Neural crest cell (in vitro differentiated cells): ENCODE data around the gene CDH10. TPM values are rescaled to one million over a fixed set of nuclear protein-coding genes. Genes with fewer than 3 reads are reported as not detected.

Experiments used
- DNase-seq: peaks from one replicate; pipeline ENCODE4 v3.0.0; 2021; ENCODE audit warnings: low read depth, mixed read lengths, low spot score
- H3K27ac Mint-ChIP-seq: one replicate; pipeline ENCODE4 v1.8.0; 2021; ENCODE audit warnings: mild to moderate bottlenecking, mixed read lengths; ENCODE audit not compliant: unreplicated experiment
- H3K27me3 Mint-ChIP-seq: 2 replicates; pipeline ENCODE4 v1.8.0; 2021; ENCODE audit warnings: low read depth, mild to moderate bottlenecking, mixed read lengths
- H3K36me3 Mint-ChIP-seq: 2 replicates; pipeline ENCODE4 v1.8.0; 2021; ENCODE audit warnings: low read depth, mild to moderate bottlenecking, mixed read lengths
- H3K4me1 Mint-ChIP-seq: 2 replicates; pipeline ENCODE4 v1.8.0; 2021; ENCODE audit warnings: mixed read lengths
- H3K4me3 Mint-ChIP-seq: one replicate; pipeline ENCODE4 v1.8.0; 2021; ENCODE audit warnings: mild to moderate bottlenecking, mixed read lengths
- H3K9me3 Mint-ChIP-seq: 2 replicates; pipeline ENCODE4 v1.8.0; 2021; ENCODE audit warnings: mixed read lengths
- CTCF ChIP-seq: fragments of 200-600 bp; sonication (generic); conservative IDR thresholded peaks from 2 replicates; pipeline ENCODE4 v1.5.0; 2021; ENCODE audit warnings: antibody characterized with exemption, mild to moderate bottlenecking
- total RNA-seq: library from RNA; stranded (reverse); gene quantifications from 2 replicates; pipeline ENCODE4 v1.2.1, GENCODE V29; 2021

CDH10 gene
- total RNA-seq, 1 donor from 2014 or later = 4.8 TPM

- no peaks in the 10 kb centered on the region for H3K36me3 Mint-ChIP-seq
- H3K27ac Mint-ChIP-seq = no peak overlapping the region
- H3K9me3 Mint-ChIP-seq = no peaks in the 10 kb centered on the region
- DNase-seq = no peak
- H3K4me3 Mint-ChIP-seq = no peak overlapping the region
- H3K4me1 Mint-ChIP-seq = peaks cover 46% of the 10 kb centered on the region
- H3K27me3 Mint-ChIP-seq = no peaks in the 10 kb centered on the region
- TF ChIP-seq CTCF = no peak
These were observed 2.1 kb upstream of the CDH10 start for GRCh38 chr5:24646915-24647314.

- H3K4me1 Mint-ChIP-seq = peaks cover 43% of the 10 kb centered on the region
- no peaks in the 10 kb centered on the region for H3K27me3 Mint-ChIP-seq
- DNase-seq = no peak
- peak overlapping the region; percentile 73 for H3K4me3 Mint-ChIP-seq
- no peak overlapping the region for H3K27ac Mint-ChIP-seq
- H3K9me3 Mint-ChIP-seq = no peaks in the 10 kb centered on the region
- TF ChIP-seq CTCF = no peak
- H3K36me3 Mint-ChIP-seq = no peaks in the 10 kb centered on the region
These were observed 705 bp upstream of the CDH10 start for GRCh38 chr5:24645483-24645882.

- H3K9me3 Mint-ChIP-seq = no peaks in the 10 kb centered on the region
- H3K4me3 Mint-ChIP-seq = peak overlapping the region; percentile 77
- H3K27me3 Mint-ChIP-seq = no peaks in the 10 kb centered on the region
- DNase-seq = no peak
- no peak overlapping the region for H3K27ac Mint-ChIP-seq
- no peak for TF ChIP-seq CTCF
- peaks cover 43% of the 10 kb centered on the region for H3K4me1 Mint-ChIP-seq
- no peaks in the 10 kb centered on the region for H3K36me3 Mint-ChIP-seq
These were observed 898 bp downstream of the CDH10 start for GRCh38 chr5:24643880-24644279.

- Mint-ChIP-seq H3K36me3 (no peaks in the 10 kb centered on the region), H3K4me3 (peak overlapping the region; percentile 77), H3K27ac (no peak overlapping the region), H3K27me3 (no peaks in the 10 kb centered on the region), H3K4me1 (peaks cover 43% of the 10 kb centered on the region), H3K9me3 (no peaks in the 10 kb centered on the region)
- TF ChIP-seq CTCF = no peak
- no peak for DNase-seq
These were observed 1.6 kb downstream of the CDH10 start for GRCh38 chr5:24643156-24643555.

- Mint-ChIP-seq H3K36me3 (no peaks in the 10 kb centered on the region), H3K9me3 (no peaks in the 10 kb centered on the region), H3K27ac (no peak overlapping the region), H3K27me3 (no peaks in the 10 kb centered on the region), H3K4me3 (peak overlapping the region; percentile 68), H3K4me1 (peaks cover 43% of the 10 kb centered on the region)
- DNase-seq = no peak
- TF ChIP-seq CTCF = peak; percentile 71
These were observed 2.8 kb downstream of the CDH10 start for GRCh38 chr5:24642022-24642421.

GRCh38 chr5:24635209-24635608, 9.6 kb downstream of the CDH10 start:
- Mint-ChIP-seq H3K27ac (no peak overlapping the region), H3K4me3 (no peak overlapping the region), H3K27me3 (no peaks in the 10 kb centered on the region), H3K36me3 (no peaks in the 10 kb centered on the region), H3K9me3 (no peaks in the 10 kb centered on the region), H3K4me1 (peaks cover 5% of the 10 kb centered on the region)
- TF ChIP-seq CTCF = no peak
- no peak for DNase-seq
